C1 segment of cervical spinal cord (tissue), 14 donors: ENCODE results near the gene SEC61G.

Source experiments
- DNase-seq, 14 donors: peaks; one replicate each; lab custom pipeline; 2025; lab: John Stamatoyannopoulos, UW

Gene SEC61G

DNA sequence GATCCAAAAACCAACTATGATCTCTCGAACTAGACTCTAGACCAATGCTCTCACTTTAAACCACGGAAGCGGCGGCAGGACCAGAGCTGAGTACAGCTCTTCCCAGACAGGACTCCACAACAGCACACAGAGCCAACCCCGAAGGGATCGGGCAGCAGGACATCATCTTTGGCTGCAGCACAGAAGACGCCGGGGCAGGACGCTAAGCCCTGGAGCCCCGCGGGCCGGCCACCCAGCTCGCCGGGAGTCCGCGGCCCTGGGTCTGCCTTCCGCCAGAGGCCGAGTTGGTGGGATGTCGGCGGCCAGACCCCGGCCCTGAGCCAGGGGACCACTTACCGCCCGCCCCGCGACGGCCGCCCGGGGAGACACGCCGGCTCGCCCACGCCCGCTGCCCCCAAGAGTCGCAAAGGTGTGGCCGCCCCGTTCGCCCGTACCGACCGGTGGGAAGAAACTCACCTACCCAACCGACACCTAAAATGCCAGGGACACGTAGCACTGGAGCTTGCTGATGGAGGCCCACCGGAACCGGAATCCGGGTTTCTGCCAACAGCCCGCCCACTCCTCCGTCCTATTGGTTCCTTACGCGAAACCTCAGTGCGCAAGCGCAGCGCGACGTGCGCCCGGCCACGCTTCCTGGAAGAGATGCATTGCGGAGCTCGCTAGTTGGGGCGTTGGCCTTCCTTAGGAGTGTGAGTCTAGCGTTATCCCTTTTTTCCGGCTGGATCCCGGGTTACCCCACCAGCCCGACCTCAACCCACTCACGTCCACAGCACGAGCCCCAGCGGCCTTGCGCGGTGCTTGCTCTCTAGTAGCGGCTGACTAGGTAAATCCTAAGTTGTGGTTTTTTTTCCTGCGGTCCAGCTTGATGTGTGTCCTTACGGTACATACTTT lies at the start of gene SEC61G:
Gene SEC61G (minus strand): TSS at position 510 of the 891 bp plus-strand sequence. CDS start 1,623 bp downstream, outside the sequence.
- DNase-seq, result peak; percentile 60 to 97 (median 95)

GRCh38 chr7:54802841-54803240 lies 43.8 kb upstream of the SEC61G start:
- DNase-seq, result no peak

DNA sequence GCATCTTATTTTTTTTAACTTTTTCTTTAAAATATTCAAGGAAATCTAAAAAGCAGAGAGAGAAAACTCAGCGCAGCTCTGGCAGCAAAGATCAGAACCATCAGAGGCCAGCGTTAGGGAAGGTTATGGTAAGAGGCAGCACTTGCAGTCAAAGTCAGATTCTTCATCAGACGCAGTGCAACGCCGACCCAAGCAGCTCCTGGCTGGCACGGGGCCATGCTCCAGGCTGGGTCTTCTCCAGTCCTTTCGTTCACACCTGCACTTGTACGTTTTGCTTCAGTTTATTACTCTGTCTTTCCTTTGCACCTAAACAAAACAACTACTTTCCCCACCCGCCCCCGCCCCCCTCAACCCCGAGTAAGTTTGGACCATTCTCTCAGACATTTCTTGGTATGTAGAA lies 43.1 kb upstream of the SEC61G start:
- DNase-seq, result no peak

DNA sequence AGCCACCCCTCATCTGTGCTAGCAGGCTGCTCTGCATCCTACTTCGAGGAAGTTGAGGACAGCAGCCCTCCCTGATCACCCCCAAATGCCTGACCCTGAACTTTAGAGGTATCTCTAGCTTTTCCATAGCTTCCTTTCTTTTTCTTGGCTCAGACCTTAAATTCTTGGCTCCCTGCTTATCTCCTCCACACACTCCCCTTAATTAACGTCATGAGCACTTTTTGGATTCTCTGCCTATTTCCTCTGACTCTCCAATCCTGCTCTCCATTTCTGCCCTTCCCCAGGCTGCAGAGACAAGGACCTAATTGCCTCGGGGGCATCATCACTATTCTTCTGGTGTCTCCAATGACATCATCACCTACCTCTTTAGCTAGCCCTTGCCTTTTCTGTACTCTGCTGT lies 40.8 kb upstream of the SEC61G start:
- no peak for DNase-seq

DNA sequence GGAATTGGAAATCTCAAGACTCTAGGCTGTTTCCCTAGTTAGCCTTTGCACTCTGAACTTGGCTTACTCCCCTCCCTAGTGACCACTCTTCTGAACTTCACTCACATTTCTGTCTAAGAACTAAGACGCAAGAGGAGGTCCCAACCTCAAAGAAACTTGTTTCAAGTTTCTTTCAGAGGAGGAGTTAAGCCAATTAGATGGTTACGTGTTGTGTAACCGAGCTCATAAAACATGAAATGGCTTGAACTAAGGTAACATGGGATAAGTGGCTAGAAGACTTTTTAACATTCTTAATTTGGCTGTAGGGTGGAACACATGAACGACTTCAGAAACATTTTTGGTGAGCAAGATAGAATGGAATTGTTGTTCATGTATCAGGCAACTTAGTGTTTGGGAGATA lies 39.5 kb upstream of the SEC61G start:
- DNase-seq, result no peak

DNA sequence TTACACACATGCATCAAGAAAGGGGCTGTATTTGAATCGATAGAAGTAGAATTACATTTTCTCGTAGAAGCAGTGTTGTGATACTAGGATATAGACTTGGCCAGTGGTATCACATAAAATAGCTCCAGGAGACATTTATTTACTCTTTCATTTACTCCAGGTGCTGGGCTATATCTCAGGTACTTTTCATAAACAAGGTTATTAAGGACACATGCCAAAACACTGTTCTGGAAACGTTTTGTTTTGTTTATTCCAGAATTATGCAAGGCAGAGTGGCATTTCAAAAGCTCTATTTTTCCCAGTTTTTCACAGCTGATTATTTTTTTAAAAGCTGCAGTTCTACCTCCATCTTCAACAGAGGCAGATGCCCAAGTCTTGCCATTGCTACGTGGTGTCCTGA lies 37.8 kb upstream of the SEC61G start:
- DNase-seq, result no peak

DNA sequence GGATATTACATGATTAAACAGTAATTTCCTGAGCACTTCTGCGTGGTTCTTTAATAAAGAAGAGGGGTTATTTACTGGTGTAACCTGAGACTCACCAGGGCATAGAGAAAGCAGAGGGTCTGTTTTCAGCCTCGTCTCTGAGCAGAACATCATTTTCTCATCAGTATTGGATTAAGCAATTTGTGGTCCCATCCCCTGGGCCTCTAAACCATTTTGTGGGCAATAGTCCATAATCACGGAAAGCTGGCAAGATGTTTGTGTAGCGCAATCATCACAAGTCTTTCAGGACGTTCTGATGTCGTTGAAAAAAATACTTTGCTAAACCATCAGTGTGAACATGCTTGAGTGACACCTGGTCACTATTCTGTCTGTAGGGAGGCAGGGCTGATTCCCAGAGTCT lies 37.1 kb upstream of the SEC61G start:
- DNase-seq, result no peak

GRCh38 chr7:54792383-54792782 lies 33.4 kb upstream of the SEC61G start:
- DNase-seq, result no peak

- DNase-seq, result peak in 1 of 14 donors; percentile 5
Observed at GRCh38 chr7:54788664-54789063, 29.7 kb upstream of the SEC61G start.

GRCh38 chr7:54785261-54785660 lies 26.2 kb upstream of the SEC61G start:
- no peak for DNase-seq

DNA sequence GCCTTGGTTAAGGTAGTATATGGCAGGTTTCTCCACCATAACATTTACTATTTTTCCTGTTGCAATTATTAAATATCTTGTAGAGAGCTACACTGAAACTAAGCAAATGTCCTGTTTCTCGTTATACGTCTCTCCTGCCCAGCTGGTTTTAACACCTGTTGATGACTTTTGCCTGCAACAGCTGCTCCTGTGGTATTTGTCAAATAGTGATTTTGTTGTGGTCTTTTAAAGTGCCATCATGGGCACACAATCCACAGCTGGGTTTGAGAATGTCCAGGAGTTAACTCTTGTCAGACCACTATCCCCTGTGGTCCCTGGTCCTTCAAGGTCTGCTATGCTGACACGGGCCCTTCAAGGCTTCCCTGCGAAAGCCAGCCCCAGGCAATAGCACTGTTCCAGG lies 24.9 kb upstream of the SEC61G start:
- no peak for DNase-seq

DNA sequence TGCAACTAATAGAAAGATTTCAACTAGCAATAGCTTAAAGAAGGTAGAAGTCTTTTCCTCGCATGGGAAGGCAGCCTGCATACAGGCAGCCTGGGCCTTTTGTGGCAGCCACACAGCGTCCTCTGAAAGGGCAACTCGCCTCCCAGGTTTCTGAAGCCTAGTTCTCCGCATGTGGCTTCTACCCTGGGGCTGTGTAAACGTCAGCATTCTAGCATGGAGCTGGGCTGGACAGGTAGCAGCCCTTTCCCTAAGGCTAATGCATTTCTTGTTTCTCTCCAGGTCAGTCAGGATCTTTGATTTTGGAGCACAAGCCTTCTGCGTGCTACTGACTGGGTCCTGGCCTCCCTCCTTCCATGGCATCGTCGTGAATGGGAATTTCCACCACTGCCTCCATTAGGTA lies 23.8 kb upstream of the SEC61G start:
- DNase-seq, result no peak

DNA sequence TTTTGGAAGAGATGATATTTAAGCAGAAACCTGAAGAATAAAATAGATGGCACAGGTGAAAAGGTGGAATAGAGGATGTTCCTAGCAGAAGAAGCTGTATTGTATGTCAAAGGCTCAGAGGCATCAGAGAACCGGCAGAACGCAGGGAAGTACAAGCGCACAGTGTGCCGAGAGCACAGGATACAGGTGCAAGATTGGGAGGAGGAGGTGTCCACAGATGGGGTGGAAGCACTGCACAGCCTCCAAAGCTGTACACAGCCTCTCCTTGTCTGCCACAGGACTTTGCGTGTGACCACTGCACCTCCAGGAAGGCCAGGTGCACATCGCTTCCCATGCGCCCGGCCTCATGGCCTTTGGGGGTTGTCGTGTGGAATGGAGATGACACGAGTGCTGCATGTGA lies 23.3 kb upstream of the SEC61G start:
- no peak for DNase-seq

GRCh38 chr7:54781134-54781920 lies 22.3 kb upstream of the SEC61G start:
- no peak for DNase-seq

DNA sequence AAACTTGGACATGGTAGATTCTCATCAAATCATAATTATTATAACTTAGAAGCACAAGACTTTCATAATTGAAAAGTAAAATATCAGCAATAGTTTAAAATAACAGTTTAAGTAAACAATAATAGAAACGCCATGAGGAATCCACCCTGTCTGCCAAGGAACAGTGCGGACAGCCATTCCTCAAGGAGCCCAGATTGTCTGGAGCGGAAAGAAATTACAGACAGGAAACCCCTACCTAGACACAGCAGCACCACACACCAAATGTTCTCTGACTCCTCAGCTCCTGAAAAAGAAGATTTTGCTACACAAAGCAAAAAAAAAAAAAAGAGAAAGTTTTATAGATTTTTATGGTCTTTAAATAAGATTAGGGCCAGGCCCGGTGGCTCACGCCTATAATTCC lies 21.5 kb upstream of the SEC61G start:
- no peak for DNase-seq

DNA sequence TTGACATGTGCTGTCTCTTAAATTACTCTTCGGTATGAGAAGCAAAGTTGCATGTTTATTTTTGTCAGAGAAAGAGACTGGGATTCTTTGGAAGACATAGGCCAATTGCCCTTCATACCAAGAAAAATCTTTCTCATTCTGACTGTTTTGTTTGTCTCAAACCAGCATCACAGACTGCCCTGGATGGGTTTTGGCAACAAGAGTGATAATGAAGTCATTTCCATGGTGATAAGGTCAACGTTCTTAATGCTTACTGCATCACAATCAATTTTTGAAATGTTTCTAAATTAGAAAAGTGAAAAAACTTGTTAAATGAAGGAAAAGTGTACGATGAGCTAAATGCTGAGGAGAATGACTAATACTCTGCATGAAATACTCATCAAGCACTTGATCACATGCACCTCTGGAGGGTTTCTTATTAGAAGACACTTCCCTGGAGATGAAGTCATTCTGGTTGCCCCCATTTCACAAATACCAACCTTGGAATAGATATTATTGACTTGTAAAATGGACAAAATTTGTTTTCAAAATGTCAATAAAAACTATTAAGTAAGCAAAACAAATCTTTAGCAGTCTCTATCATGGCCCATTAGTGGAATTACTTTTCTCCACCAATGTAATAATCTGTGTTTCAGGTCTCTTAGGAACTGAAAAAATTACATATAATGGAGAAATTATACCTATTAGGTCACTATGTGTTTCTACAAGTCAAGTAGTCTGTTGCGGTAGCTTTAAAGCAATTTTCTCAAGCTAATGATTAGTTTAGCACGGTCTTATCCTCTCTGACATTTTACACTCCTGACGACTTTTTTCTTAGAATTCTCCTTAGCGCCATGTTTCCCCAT lies 19.9 kb upstream of the SEC61G start:
- DNase-seq, result no peak

DNA sequence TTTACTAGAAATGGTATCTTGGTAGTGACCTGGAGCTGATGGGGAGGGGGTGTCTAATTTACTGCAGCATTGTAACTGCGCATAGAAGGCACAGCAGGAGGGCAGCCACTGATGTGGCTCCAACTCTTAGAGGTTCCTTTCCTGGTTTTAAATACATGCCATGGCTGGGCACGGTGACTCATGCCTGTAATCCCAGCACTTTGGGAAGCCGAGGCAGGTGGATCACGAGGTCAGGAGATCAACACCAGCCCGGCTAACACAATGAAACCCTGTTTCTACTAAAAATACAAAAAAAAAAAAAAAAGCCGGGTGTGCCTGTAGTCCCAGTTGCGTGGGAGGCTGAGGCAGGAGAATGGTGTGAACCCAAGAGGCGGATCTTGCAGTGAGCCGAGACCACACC lies 19.2 kb upstream of the SEC61G start:
- DNase-seq, result no peak

- no peak for DNase-seq
Observed at GRCh38 chr7:54774785-54775740, 16.1 kb upstream of the SEC61G start.

- DNase-seq, result peak in 12 of 14 donors; percentile 2 to 70 (median 26)
Observed at GRCh38 chr7:54773472-54774399, 14.7 kb upstream of the SEC61G start.

- DNase-seq, result no peak
Observed at GRCh38 chr7:54769203-54769602, 10.2 kb upstream of the SEC61G start.
